OCI-LY1 (cell line): Measurements from ENCODE around the gene DEPDC5.
"Not testable (repeated sequence)": the region's sequence is repeated elsewhere in the genome, so short reads cannot be mapped to it uniquely, and the experiment has no call there.

Experiments used
- EZH2 ChIP-seq: fragments of 200-600 bp; sonication (generic), shearing (Covaris generic); IDR thresholded peaks from 2 replicates; pipeline ENCODE4 v1.8.0; 2017; ENCODE audit warnings: borderline replicate concordance, mixed run types, mild to moderate bottlenecking, antibody characterized with exemption, low read length, moderate library complexity, mixed read lengths
- TF ChIP-seq, protein P1 (sequence below): fragments of 200-600 bp; sonication (generic), shearing (Covaris generic); IDR thresholded peaks from 2 replicates; pipeline ENCODE4 v1.5.1; 2017; ENCODE audit warnings: mild to moderate bottlenecking, antibody characterized with exemption, low read length, moderate library complexity, mixed read lengths

DNA sequence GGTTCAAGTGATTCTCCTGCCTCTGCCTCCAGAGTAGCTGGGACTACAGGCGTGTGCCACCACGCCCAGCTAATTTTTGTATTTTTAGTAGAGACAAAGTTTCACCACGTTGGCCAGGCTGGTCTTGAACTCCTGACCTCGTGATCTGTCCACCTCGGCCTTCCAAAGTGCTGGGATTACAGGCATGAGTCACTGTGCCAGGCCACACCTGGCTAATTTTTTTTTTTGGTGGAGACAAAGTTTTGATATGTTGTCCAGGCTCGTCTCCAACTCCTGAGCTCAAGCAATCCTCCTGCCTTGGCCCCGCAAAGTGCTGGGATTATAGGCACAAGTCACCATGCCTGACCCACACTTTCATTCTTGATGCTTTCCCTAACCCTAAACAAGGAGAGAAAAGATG lies 13.5 kb upstream of the DEPDC5 start:
- not testable (repeated sequence) for TF ChIP-seq EZH2
- TF ChIP-seq, protein P1, sequence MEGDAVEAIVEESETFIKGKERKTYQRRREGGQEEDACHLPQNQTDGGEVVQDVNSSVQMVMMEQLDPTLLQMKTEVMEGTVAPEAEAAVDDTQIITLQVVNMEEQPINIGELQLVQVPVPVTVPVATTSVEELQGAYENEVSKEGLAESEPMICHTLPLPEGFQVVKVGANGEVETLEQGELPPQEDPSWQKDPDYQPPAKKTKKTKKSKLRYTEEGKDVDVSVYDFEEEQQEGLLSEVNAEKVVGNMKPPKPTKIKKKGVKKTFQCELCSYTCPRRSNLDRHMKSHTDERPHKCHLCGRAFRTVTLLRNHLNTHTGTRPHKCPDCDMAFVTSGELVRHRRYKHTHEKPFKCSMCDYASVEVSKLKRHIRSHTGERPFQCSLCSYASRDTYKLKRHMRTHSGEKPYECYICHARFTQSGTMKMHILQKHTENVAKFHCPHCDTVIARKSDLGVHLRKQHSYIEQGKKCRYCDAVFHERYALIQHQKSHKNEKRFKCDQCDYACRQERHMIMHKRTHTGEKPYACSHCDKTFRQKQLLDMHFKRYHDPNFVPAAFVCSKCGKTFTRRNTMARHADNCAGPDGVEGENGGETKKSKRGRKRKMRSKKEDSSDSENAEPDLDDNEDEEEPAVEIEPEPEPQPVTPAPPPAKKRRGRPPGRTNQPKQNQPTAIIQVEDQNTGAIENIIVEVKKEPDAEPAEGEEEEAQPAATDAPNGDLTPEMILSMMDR: not testable (repeated sequence)
